NCI-H2081 (cell line): Measurements from ENCODE around the gene DDX17.
"Not testable (repeated sequence)": the region's sequence is repeated elsewhere in the genome, so short reads cannot be mapped to it uniquely, and the experiment has no call there.

Experiments
- DNase-seq, 2 experiments: peaks; one replicate each; lab custom pipeline; 2025; lab: John Stamatoyannopoulos, UW

The DDX17 gene

GRCh38 chr22:38491707-38492348 lies 14.3 kb downstream of the DDX17 start:
- no peak for DNase-seq

DNA sequence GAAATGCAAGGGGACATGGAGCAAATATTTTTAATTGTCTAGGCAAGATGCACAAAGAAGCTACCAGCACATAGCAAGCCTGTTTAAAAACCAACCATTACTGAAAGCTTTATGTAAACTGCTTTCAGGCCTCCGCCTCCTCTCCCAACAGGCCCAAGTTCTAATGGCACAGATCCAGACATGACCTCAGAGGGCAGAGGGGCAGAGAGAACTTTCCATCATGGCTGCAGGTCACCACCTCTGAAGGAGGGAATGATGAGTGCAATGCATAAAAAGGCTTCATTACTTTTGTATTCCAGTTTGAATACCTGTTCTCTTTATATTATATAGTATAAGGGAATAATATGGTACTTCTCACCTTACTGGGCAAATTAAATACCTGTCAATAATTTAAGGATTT lies 15.2 kb downstream of the DDX17 start:
- no peak for DNase-seq

GRCh38 chr22:38490475-38490874 lies 15.6 kb downstream of the DDX17 start:
- no peak for DNase-seq

DNA sequence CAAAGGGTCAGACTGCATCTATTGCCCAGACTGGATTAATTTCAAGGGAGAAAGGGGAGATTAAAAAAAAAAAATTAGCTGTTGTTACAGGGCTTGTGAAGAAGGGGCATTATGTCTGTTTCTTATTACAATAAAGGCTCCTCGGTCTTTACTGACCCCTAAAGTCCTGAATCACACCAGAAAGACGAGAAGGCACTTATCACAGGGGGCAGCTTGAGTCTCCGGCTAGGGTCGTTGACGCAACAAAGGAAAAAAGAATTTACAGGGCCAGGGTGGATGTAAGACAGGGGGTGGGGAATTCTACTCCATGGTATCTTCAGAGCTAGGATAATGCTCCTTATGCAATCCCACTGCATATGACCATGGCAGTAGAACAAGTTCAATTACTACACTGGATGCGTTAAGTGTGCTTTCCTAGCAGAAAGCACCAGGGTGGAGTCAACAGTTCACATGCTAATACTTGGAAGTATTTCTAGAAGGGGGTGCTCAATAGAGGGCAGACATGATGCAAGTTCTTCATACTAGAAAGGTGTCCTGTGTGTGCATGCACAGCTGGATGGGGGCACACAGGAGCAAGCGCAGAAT lies 16.5 kb downstream of the DDX17 start:
- DNase-seq: no peak

DNA sequence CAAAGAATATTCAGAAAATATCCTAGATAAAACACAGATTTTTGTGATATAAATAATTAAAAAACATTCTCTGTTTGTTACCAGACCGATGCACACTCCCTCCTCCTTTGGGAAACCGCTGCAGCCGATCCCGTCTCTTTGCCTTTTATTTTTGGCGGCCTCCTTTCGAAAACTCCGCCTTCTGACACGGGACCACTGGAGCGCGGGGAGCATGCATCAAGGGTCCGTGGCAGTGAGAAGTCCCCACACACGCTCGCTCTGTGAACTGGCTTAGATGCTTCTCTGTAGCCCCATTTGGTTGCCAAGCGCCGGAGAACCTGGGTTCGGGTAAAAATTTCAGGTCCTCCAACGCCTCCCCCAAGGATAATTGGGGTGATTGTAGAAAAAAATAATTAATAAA lies 17.0 kb downstream of the DDX17 start:
- no peak for DNase-seq

- no peak for DNase-seq
Measured at GRCh38 chr22:38487946-38488345, 18.2 kb downstream of the DDX17 start.

- no peak for DNase-seq
Measured at GRCh38 chr22:38485783-38486182, 20.3 kb downstream of the DDX17 start.

DNA sequence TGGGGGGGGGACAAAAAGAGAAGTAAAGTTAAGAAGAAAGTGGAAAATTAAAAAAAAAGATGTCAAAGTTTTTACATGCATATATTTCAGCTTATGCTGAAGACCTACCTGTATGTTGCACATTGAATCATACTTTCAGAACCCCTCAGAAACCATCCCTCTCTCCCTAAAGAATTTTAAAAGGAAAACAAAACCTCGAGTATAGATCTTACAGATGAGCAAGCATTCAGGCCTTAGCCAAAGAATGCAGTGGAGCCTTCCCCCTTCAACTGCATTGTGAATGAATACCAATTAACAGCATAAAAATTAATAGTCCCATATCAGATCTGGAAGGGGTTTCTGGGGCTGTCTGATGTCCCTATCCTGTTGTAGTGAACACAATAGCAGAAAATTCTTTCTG lies 21.9 kb downstream of the DDX17 start:
- no peak for DNase-seq

DNA sequence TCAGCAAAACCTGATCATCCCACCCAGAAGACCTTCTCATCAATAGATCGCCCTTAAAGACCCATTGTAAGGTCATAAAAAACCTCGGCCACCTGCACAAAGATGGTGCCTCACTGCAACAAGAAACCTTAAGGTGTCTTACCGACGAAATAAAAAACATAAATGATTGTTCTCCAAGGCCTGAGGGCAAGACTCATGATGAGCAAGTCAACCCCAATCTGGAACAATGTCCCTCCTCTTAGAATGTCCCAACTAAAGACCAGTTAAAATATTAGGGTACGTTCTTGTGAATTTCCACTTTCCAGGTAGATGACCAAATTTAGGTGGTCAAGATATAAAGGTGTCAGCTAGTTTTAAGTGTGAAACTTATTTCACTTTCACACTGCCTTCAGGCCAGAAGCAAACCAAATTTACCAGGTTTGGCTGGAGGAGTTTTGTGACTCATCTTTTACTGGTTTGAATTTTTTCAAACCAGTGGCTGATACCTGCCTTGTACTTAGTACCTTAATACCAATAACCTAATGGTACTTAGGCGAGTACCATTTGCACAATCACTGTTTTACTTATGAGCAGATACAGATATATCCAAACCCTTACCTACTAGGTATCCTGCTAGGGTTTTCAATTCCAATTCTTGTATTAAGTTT lies 23.3 kb downstream of the DDX17 start:
- no peak for DNase-seq

DNA sequence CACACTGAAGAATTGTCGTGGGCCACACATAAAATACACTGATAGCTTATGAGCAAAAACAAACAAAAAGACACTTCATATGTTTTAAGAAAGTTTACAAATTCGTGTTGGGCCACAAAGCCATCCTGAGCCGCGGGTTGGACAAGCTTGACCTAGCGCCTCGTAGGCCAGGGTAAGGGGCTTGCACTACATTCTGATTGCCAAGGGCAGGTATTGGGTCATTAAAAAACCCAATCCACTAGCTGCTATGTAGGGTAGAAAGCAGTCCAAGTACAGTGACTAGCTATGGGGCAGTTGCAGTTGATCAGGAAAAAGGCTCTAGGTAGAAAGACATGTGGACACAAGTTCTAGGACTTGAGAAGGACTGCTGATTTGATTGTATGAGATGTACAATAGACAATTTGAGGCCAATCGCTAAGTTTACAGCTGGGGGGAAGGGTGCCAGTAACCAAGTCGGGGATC lies 24.2 kb downstream of the DDX17 start:
- no peak for DNase-seq

GRCh38 chr22:38481162-38481870 lies 24.8 kb downstream of the DDX17 start:
- DNase-seq: no peak

- DNase-seq: no peak
Measured at GRCh38 chr22:38479096-38479837, 26.8 kb downstream of the DDX17 start.

DNA sequence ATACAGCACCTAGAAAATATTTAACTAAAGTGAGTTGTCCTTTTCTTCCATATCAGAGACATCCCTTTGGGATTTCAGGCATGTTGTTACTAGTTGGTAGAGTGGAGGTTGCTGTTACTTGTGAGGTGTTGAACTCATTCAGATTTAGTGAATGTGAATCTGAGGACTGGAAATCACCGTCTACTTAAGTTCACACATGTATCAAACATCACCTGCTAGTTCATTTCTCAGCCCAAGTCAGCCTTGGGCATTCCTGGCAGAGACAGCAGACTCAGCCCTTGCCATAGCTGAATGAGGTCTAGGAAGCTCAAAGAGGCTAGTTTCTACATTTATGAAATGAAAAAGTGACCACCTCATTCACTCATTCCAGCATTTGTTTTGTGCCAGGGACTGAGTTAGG lies 28.5 kb downstream of the DDX17 start:
- DNase-seq: no peak

GRCh38 chr22:38474003-38474607 lies 32.0 kb downstream of the DDX17 start:
- no peak for DNase-seq

DNA sequence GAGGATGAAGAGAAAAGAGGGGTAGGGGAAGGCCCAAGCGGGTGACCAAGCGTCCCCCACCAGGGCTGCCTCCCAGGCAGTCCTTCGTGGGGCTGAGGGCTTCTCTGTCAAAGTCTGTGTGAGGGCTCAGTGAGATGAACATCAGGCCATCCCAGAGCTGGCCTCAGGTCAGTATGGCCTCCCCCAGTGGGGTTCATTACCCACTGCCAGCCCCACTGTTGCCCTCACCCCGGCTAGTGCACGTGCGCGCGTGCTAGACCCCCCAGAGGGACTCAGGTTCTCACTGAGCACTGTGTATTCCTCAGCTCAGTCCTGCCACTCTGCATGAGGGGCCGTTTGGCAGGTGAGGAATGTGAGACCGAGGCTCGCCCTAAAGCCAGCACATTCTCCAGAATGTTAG lies 34.9 kb downstream of the DDX17 start:
- DNase-seq: no peak

GRCh38 chr22:38470179-38470578 lies 35.9 kb downstream of the DDX17 start:
- DNase-seq: not testable (repeated sequence)

DNA sequence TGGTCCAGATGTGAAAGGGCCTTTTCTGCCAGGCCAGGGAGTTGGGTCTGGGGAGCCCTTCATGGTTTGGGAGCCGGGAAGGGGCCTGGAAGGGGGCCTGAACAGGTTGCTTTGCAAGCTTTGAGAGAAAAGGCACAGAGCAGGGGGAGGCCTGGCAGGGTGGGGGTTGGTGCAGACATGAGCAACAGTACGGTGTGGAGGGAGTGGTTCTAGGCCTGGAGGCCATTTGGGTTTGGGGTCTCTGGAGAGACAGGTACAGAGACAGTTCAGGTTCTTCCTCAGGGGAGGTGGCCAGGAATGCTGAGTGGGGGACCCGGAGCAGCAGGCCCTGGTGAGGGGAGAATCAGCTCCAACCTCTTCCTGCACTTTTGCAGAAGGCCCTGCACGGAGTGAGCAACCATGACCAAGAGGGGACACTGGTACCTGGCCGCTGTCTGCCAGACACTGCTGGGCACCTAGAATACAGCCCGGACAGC lies 36.8 kb downstream of the DDX17 start:
- no peak for DNase-seq

- no peak for DNase-seq
Measured at GRCh38 chr22:38468443-38469305, 37.4 kb downstream of the DDX17 start.

- no peak for DNase-seq
Measured at GRCh38 chr22:38467904-38468442, 38.1 kb downstream of the DDX17 start, which contains the start of gene KDELR3. TSS of gene KDELR3 (plus strand) at chr22:38468096. CDS start at chr22:38468234, 138 bp downstream.

DNA sequence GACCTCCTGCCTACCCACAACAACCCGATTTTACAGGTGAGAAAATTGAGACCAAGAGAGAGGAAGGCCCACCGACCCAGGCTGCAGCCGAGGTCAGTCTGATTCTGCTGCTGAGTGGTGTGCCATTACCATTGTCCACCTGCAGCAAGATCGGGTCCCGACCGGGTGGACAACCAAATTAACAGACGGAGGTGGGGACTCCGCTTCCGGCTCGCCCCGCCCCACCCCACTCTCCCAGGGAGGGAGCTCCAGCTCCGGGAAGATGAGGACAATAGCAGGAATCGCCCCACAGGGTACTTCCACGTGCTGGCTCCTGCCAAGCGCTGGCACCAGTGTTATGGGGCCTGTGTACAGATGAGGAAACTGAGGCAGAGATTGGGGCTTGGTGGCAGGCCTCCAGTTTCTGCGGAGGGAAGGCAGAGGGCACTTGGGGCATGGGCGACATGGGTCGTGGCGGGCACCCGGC lies 38.6 kb downstream of the DDX17 start:
- DNase-seq: no peak
